Mesothelial cell of epicardium (in vitro differentiated cells): ENCODE measurements around the gene LRIG1. TPM values are rescaled to one million over a fixed set of nuclear protein-coding genes. Genes with fewer than 3 reads are reported as not detected.

ENCODE experiments used
- DNase-seq, 2 experiments: peaks; one replicate each; pipeline ENCODE4 v3.0.0; 2021; ENCODE audit warnings: low spot score in 2 of 2; ENCODE audit not compliant: unreplicated experiment in 2 of 2
- H3K27ac Mint-ChIP-seq: 2 replicates; pipeline ENCODE4 v1.8.0; 2021; ENCODE audit warnings: mixed read lengths
- H3K27me3 Mint-ChIP-seq: 2 replicates; pipeline ENCODE4 v1.8.0; 2021; ENCODE audit warnings: low read depth, mixed read lengths
- H3K36me3 Mint-ChIP-seq: 2 replicates; pipeline ENCODE4 v1.8.0; 2021; ENCODE audit warnings: mixed read lengths
- H3K4me1 Mint-ChIP-seq: 2 replicates; pipeline ENCODE4 v1.8.0; 2021; ENCODE audit warnings: mixed read lengths
- H3K4me3 Mint-ChIP-seq: 2 replicates; pipeline ENCODE4 v1.8.0; 2021; ENCODE audit warnings: mild to moderate bottlenecking, moderate library complexity, mixed read lengths
- H3K9me3 Mint-ChIP-seq: 2 replicates; pipeline ENCODE4 v1.8.0; 2021; ENCODE audit warnings: mixed read lengths
- CTCF ChIP-seq: fragments of 200-600 bp; sonication (generic); IDR thresholded peaks from one replicate; pipeline ENCODE4 v1.5.0; 2021; ENCODE audit warnings: antibody characterized with exemption; ENCODE audit not compliant: unreplicated experiment
- total RNA-seq: library from RNA; stranded (reverse); gene quantifications from 3 replicates; pipeline ENCODE4 v1.2.1, GENCODE V29; 2021

Gene LRIG1
- total RNA-seq, 1 donor from 2014 or later: 5.5 TPM

- Mint-ChIP-seq H3K4me3 (no peak overlapping the region), H3K9me3 (no peaks in the 10 kb centered on the region), H3K27ac (no peak overlapping the region), H3K36me3 (no peaks in the 10 kb centered on the region), H3K4me1 (peaks cover 28% of the 10 kb centered on the region), H3K27me3 (peaks cover 82% of the 10 kb centered on the region)
- TF ChIP-seq CTCF: no peak
- no peak for DNase-seq
These were observed 5.7 kb downstream of the LRIG1 start for GRCh38 chr3:66494959-66495667.

DNA sequence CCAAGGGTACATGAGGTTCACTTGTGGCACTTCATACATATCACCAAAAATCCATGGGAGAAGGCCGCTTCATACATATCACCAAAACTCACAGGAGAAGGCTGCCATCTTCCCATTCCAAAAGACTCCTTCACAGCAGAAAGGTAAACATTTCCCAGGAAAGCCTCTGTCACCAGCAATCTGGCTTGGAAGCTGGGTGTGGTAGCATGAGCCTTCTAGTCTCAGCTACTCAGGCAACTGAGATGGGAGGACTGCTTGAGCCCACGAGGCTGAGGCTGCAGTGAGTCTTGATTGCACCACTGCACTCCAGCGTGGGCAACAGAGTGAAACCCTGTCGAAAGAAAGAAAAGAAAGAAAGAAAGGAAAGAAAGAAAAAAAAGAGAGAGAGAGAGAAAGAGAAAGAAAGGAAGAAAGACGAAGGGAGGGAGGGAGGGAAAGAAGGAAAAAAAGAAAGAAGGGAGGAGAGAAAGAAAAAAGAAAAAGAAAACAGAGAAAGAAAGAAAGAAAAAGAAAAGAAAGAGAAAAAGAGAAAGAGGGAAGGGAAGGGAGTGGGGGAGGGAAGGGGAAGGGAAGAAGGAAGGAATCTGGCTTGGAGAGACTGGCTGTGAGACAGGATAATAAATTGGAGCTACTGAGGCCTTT is 7.2 kb downstream of the LRIG1 start:
- Mint-ChIP-seq H3K9me3 (no peaks in the 10 kb centered on the region), H3K27ac (no peak overlapping the region), H3K27me3 (peaks cover 68% of the 10 kb centered on the region), H3K36me3 (no peaks in the 10 kb centered on the region), H3K4me1 (peaks cover 24% of the 10 kb centered on the region), H3K4me3 (no peak overlapping the region)
- no peak for DNase-seq
- TF ChIP-seq CTCF: no peak

- H3K27me3 Mint-ChIP-seq: peaks cover 59% of the 10 kb centered on the region
- H3K36me3 Mint-ChIP-seq: no peaks in the 10 kb centered on the region
- no peak overlapping the region for H3K27ac Mint-ChIP-seq
- TF ChIP-seq CTCF: no peak
- H3K4me1 Mint-ChIP-seq: peaks cover 24% of the 10 kb centered on the region
- H3K9me3 Mint-ChIP-seq: no peaks in the 10 kb centered on the region
- H3K4me3 Mint-ChIP-seq: no peak overlapping the region
- DNase-seq: no peak
These were observed 8.2 kb downstream of the LRIG1 start for GRCh38 chr3:66492672-66493071.

- DNase-seq: no peak
- no peaks in the 10 kb centered on the region for H3K9me3 Mint-ChIP-seq
These were observed 8.8 kb downstream of the LRIG1 start for GRCh38 chr3:66492071-66492470.

DNA sequence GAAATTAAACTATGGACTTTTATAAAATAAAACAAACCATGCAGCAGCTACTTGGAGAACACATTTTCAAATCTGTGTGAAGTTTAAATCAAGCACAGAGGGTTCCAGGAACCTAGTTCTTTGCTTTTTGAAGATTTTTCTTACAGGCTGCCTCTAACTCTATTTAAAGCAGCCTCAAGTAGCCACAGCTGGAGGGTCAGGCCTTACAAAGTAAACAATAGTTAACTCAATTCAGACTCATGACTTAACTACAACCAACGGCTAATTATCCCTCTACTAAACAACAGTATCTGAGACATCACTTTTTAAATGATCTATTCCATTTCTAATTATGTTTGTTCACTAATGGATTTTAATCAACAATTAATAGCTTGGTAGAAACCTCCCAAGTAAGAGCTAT is 9.8 kb downstream of the LRIG1 start:
- Mint-ChIP-seq H3K4me3 (no peak overlapping the region), H3K27ac (no peak overlapping the region), H3K9me3 (no peaks in the 10 kb centered on the region), H3K4me1 (peaks cover 28% of the 10 kb centered on the region), H3K36me3 (no peaks in the 10 kb centered on the region), H3K27me3 (peaks cover 46% of the 10 kb centered on the region)
- TF ChIP-seq CTCF: no peak
- no peak for DNase-seq

More at GRCh38 chr3:66492071-66492470, 8.8 kb downstream of the LRIG1 start:
- Mint-ChIP-seq H3K27me3 (peaks cover 53% of the 10 kb centered on the region), H3K36me3 (no peaks in the 10 kb centered on the region), H3K4me1 (peaks cover 24% of the 10 kb centered on the region), H3K4me3 (no peak overlapping the region), H3K27ac (no peak overlapping the region)
- no peak for TF ChIP-seq CTCF
